Activated CD8-positive, alpha-beta memory T cell treated with anti-CD3 and anti-CD28 coated beads for 4 hours (primary cell): Measurements from ENCODE around the gene DLK1.

Source experiments
- DNase-seq, 2 donors: peaks; one replicate each; pipeline ENCODE4 v3.0.0-alpha.2; 2020; ENCODE audit warnings: low read depth in 2 of 2

The DLK1 gene

GRCh38 chr14:100733152-100733850 lies 6.6 kb downstream of the DLK1 start:
- no peak for DNase-seq

GRCh38 chr14:100734031-100734990 lies 7.6 kb downstream of the DLK1 start:
- no peak for DNase-seq

- DNase-seq = no peak
Measured at GRCh38 chr14:100735271-100735670, 8.6 kb downstream of the DLK1 start.

DNA sequence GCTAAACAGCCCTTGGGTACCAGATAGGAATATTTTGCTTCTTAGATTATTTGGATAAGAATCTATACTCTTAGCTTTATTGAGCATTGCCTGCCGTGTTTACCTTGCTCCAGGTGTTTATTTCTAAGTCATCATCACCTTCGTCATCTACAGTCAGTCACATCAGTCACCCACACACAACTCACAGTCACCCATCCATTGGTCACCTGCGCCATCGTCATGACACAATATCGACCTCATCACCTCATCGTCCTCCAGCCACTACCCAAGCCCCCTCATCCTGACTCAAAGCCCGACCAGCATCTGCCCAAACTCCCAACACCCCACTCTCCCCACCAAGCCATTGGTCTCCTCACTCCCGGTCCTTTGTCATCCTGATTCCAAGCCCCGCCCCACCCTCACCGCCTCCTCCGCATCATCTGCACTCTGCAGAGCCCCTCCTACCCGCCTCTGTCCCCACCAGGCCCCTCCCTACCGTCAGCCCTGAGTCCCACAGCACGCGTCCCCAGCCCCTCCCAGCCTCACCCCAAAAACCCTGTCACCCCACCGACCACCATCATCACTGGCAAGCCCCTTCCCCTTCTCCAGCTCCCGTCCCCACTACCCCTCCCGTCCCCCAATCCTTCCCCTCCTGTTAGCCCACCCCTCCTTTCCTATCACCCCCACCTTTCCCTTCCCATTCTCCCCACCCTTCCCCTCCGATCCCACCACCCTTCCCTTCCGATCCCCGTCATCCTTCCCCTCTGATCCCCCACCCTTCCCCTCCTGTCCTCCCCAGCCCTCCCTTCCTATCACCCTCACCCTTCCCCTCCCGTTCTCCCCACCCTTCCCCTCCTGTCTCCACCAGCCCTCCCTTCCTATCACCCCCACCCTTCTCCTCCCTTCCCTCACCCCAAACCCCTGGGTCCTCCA lies 9.8 kb downstream of the DLK1 start:
- no peak for DNase-seq

DNA sequence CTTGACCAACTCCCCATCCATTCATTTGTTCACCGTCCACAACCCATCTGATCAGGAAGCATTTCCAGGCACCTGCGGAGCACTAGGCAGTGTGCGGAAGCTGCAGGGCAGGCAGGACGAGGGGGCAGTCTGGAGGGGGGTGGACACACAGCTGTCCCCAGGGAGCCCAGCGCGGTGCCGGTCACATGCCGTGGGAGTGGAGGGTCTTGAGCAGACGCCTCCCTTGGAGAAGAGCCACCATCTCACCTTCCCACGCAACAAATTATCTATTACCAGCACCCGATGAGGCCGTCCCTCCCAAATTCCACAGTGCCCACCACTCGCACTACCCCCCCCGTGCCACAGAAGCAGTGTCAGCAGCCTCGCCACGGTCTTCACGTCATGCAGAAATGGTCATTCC lies 10.8 kb downstream of the DLK1 start:
- DNase-seq = no peak

- no peak for DNase-seq
Measured at GRCh38 chr14:100738269-100738691, 11.6 kb downstream of the DLK1 start.

- DNase-seq = no peak
Measured at GRCh38 chr14:100738704-100739131, 12.0 kb downstream of the DLK1 start.

- no peak for DNase-seq
Measured at GRCh38 chr14:100739306-100739705, 12.6 kb downstream of the DLK1 start.

- no peak for DNase-seq
Measured at GRCh38 chr14:100740196-100740825, 13.6 kb downstream of the DLK1 start.

- DNase-seq = no peak
Measured at GRCh38 chr14:100740929-100741328, 14.2 kb downstream of the DLK1 start.

GRCh38 chr14:100741966-100742365 lies 15.3 kb downstream of the DLK1 start:
- DNase-seq = no peak

GRCh38 chr14:100746326-100746725 lies 19.6 kb downstream of the DLK1 start:
- DNase-seq = no peak

- DNase-seq = no peak
Measured at GRCh38 chr14:100747021-100747586, 20.4 kb downstream of the DLK1 start.

DNA sequence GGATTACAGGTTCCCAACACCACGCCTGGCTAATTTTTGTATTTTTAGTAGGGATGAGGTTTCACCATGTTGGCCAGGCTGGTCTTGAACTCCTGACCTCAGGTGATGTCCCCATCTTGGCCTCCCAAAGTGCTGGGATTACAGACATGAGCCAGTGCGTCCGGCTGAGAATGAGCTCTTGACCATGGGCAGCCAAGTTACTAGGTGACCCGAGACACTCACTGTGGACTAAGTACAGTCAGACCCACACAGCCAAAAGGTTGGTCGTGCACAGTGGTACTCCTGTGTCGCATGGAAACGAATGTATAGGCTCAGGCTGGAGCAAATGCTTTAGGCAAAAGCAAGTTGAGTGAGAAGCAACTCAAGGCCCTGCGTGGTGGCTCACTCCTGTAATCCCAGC lies 21.0 kb downstream of the DLK1 start:
- no peak for DNase-seq

DNA sequence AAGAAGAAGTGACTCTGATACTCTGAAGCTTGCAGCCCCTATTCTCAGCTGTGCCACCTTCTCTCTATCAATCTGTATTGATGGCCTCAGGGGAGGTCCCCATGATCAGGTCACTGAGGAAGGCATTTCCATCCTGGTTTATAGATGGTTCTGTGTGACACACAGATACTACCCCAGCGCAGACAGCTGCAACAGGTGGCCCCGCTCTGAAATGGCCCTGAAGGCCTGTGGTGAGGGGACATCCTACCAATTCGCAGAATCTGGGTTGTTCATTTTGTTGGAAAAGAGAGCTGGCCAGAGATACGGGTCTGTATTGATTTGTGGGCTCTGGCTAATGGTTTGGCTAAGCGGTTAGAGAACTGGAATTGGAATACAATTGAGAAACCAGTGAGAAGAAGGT lies 21.7 kb downstream of the DLK1 start:
- no peak for DNase-seq

DNA sequence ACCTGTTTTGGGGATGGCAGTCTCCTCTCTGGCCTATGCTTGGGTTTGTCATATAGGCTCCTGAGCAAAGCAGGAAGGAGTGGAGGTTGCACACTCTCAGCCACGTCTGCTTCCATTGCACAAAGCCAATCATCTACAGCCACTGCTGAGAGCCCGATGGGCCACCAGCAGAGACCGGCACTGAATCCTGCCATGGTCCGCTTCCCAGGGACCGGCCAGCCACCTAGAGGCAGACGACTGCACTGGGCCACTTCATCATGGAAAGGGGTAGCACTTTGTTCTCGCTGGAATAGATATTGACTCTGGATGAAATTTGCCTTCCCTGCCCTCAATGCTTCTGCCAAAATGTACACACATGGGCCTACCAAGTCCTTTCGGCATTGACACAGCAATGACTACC lies 22.3 kb downstream of the DLK1 start:
- no peak for DNase-seq

GRCh38 chr14:100749967-100750597 lies 23.4 kb downstream of the DLK1 start:
- DNase-seq = no peak

DNA sequence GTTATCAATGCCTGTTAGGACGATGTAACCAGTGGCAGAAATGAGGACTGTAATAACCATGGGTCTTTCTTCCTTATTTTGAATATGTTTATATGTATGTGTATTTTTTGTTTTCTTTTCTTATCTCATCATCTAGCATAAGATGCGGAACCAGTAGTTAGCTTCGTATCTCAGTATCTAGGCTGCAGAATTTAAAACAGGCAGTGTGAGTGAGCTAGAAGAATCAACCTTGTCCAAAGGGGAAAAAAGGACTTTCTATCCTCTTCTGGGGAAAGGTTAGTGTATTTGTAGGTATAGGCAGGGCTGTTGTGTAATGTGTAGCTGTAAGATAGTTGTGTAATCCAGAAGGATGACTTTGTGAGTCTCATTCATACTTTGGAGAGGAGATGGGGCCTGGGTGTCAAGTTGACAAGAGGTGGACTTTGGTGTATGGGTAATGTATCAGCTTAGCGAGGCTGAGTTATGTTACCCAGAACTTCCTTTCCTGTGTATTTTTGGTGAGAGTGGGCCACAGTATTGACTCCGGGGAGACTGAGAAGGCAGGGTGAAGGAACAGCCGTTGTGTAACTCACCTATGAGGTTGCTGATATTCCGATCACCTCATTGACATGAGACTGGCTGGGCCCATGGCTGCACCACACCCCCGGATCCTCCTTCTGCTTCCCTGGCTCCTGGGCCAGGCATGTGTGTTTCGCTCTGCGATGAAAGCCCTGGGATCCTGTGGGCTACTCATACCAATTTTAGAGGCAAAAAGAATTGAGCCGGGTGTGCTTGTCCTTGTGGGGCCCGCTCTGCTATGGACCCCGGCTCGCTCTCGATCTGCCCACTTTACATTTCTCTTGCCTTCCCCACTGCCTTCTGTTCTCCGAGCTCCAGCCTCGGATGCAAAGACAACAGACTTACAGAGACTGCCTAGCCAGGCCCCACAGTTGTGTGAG lies 24.3 kb downstream of the DLK1 start:
- DNase-seq = no peak

DNA sequence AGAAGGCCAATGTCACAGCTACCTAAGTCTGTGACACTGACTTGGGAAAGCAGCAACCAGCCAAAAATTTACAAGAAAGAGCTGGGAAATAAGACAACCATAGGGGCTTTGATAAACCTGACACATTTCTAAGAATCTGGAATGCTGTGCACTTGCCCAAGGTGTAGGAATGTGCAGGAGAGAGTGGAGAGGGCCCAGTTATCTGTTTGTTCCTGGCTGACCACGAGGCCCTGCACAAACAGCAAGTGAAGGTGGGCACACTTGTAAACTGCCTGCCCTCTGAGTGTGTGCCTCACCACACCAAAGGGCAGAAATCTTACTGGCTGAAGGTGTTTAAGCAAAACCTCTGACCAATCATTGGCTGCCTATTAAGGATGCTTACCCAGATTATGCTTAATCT lies 27.3 kb downstream of the DLK1 start:
- no peak for DNase-seq
